Endothelial cell of umbilical vein (primary cell): ENCODE measurements around the gene ATP2A2. TPM values are rescaled to one million over a fixed set of nuclear protein-coding genes. Genes with fewer than 3 reads are reported as not detected.
"Not testable (repeated sequence)": the region's sequence is repeated elsewhere in the genome, so short reads cannot be mapped to it uniquely, and the experiment has no call there.

Source experiments
- BruUV-seq: library from RNA; stranded (reverse); fragments of 400-500 nt; replicated peaks from 2 replicates; lab custom pipeline; 2021; lab: Mats Ljungman, UMichigan
- CTCF ChIA-PET: fragments of 300-600, 350-600 bp; sonication (Branson Sonifier 250); formaldehyde crosslinking; loops from one replicate; lab custom pipeline; 2021; ENCODE audit warnings: antibody characterized with exemption, inconsistent platforms; lab: Charles Lee
- POLR2A ChIA-PET: fragments of 300-600, 350-600 bp; sonication (Branson Sonifier 250); formaldehyde crosslinking; loops from one replicate; lab custom pipeline; 2021; ENCODE audit warnings: antibody characterized with exemption, inconsistent platforms; lab: Charles Lee
- DNase-seq: peaks from one replicate; pipeline ENCODE4 v3.0.0-alpha.2; 2011; ENCODE audit warnings: low read depth, low spot score
- FAIRE-seq: peaks from 2 replicates; lab custom pipeline; 2011; peaks lifted over from hg19 to GRCh38; lab: Jason Lieb, UNC
- H2AFZ ChIP-seq: 2 replicates; pipeline ENCODE4 v1.6.0; 2012; ENCODE audit warnings: low read depth, low read length, control low read depth, inconsistent platforms
- H3K27ac ChIP-seq: 2 replicates; pipeline ENCODE4 v1.5.1; 2011; ENCODE audit warnings: low read depth, mild to moderate bottlenecking, control low read depth, low read length, moderate library complexity; ENCODE audit not compliant: insufficient read depth
- H3K27me3 ChIP-seq, 2 experiments: 2 replicates each; pipeline versions ENCODE4 v1.6.0 to v1.6.1; 2011; ENCODE audit warnings: low read length in 2 of 2, mixed read lengths in 1 of 2; ENCODE audit not compliant: control insufficient read depth in 2 of 2, insufficient read depth in 2 of 2
- H3K36me3 ChIP-seq, 2 experiments: 2 replicates in 1 of 2; 3 replicates in 1 of 2; pipeline ENCODE4 v1.5.1; 2011; ENCODE audit warnings: low read length in 2 of 2, mild to moderate bottlenecking in 1 of 2, moderate library complexity in 1 of 2; ENCODE audit not compliant: control insufficient read depth in 2 of 2, insufficient read depth in 2 of 2; ENCODE audit errors: extremely low read depth in 1 of 2
- H3K4me1 ChIP-seq: 3 replicates; pipeline ENCODE4 v1.5.1; 2011; ENCODE audit warnings: mild to moderate bottlenecking, low read length; ENCODE audit not compliant: control insufficient read depth, insufficient read depth; ENCODE audit errors: extremely low read depth
- H3K4me2 ChIP-seq: 2 replicates; pipeline ENCODE4 v1.6.1; 2011; ENCODE audit warnings: low read length, control low read depth, mixed read lengths; ENCODE audit not compliant: insufficient read depth
- H3K4me3 ChIP-seq, 3 experiments: fragments of 200-600 bp in 1 of 3; sonication (generic), shearing (Covaris generic) in 1 of 3; replicated peaks in 1 of 3; 2 replicates each; pipeline ENCODE4 v1.5.1; 2011 to 2016; ENCODE audit warnings: control low read depth in 3 of 3, low read length in 3 of 3, mild to moderate bottlenecking in 2 of 3, inconsistent platforms in 1 of 3, low read depth in 1 of 3, moderate library complexity in 1 of 3; ENCODE audit not compliant: insufficient read depth in 1 of 3
- H3K79me2 ChIP-seq: 2 replicates; pipeline ENCODE4 v1.6.0; 2012; ENCODE audit warnings: low read length, inconsistent platforms; ENCODE audit not compliant: control insufficient read depth, insufficient read depth
- H3K9ac ChIP-seq: replicated peaks from 2 replicates; pipeline ENCODE3; 2011; ENCODE audit warnings: low read length, control low read depth; ENCODE audit not compliant: insufficient read depth; ENCODE audit errors: extremely low read depth
- H3K9me1 ChIP-seq: replicated peaks from 3 replicates; pipeline ENCODE4 v1.6.0; 2011; ENCODE audit warnings: mild to moderate bottlenecking, low read length; ENCODE audit not compliant: control insufficient read depth, insufficient read depth; ENCODE audit errors: extremely low read depth
- H3K9me3 ChIP-seq: replicated peaks from 2 replicates; pipeline ENCODE4 v1.5.1; 2012; ENCODE audit warnings: low read length, inconsistent platforms; ENCODE audit not compliant: control insufficient read depth, insufficient read depth
- H4K20me1 ChIP-seq: replicated peaks from 2 replicates; pipeline ENCODE3; 2011; ENCODE audit warnings: mild to moderate bottlenecking, low read length; ENCODE audit not compliant: control insufficient read depth, insufficient read depth; ENCODE audit errors: extremely low read depth
- CTCF ChIP-seq, 2 donors: IDR thresholded peaks; 1 replicate in 1 of 2; 2 replicates in 1 of 2; pipeline ENCODE4 v1.5.1; 2011; ENCODE audit warnings: low read length in 2 of 2, mild to moderate bottlenecking in 2 of 2, moderate library complexity in 2 of 2, control low read depth in 1 of 2, inconsistent platforms in 1 of 2, low read depth in 1 of 2; ENCODE audit not compliant: insufficient read depth in 1 of 2; ENCODE audit errors: extremely low read depth in 1 of 2
- JUN ChIP-seq: IDR thresholded peaks from 2 replicates; pipeline ENCODE4 v1.6.1; 2011; ENCODE audit warnings: borderline replicate concordance, low read depth; ENCODE audit not compliant: insufficient read length, insufficient read depth
- MAX ChIP-seq: IDR thresholded peaks from 2 replicates; pipeline ENCODE4 v1.6.1; 2011; ENCODE audit not compliant: insufficient read depth, insufficient read length
- MYC ChIP-seq: IDR thresholded peaks from one replicate; pipeline ENCODE4 v1.6.1; 2011; ENCODE audit warnings: mild to moderate bottlenecking, low read depth, low read length
- POLR2A ChIP-seq: IDR thresholded peaks from 2 replicates; pipeline ENCODE4 v1.6.1; 2012; ENCODE audit warnings: low read depth, mild to moderate bottlenecking, control low read depth, low read length
- dilution Hi-C: fragments of 300-500 bp; cut with MboI; formaldehyde crosslinking; loops from one replicate; pipeline ENCODE4 v1.15.0; 2019; ENCODE audit warnings: low sequenced_read_pairs; ENCODE audit not compliant: extremely low pct_ligation_motif_present
- intact Hi-C: fragments of 100-400 bp; cut with micrococcal nuclease; formaldehyde crosslinking; loops from one replicate; pipeline ENCODE4 v1.10.0; 2022
- polyA plus RNA-seq, 4 experiments: library from polyadenylated mRNA; depleted of rRNA in 3 of 4; stranded (reverse) in 3 of 4; unstranded in 1 of 4; fragments of >200 nt; gene quantifications; 2 replicates each; pipeline versions ENCODE4 v1.2.1 to v1.2.3, GENCODE V29; 2011 to 2012; ENCODE audit warnings: missing spikeins in 1 of 4
- total RNA-seq: library from RNA; stranded (reverse); gene quantifications from 2 replicates; pipeline ENCODE4 v1.2.3, GENCODE V29; 2021

The ATP2A2 gene
- total and polyA plus RNA-seq, 2 donors (not counting 3 experiments of a cell fraction or from before 2014, with no cell fraction given), result 102 to 239 TPM

GRCh38 chr12:110373962-110374611, 93.0 kb downstream of the ATP2A2 start:
- dilution Hi-C loops, result no loop called here
- no TSS peak for BruUV-seq
- no peak for DNase-seq

GRCh38 chr12:110378131-110378790, 97.2 kb downstream of the ATP2A2 start:
- peaks cover 29 to 39% of the 10 kb centered on the region in 2 experiments for H3K36me3 ChIP-seq
- dilution Hi-C loops, DNase-seq, H3K9me3 ChIP-seq, H3K27ac ChIP-seq, H3K4me2 ChIP-seq, POLR2A ChIA-PET, intact Hi-C loops, H2AFZ ChIP-seq, H3K4me3 ChIP-seq, H3K4me1 ChIP-seq, H4K20me1 ChIP-seq, H3K9me1 ChIP-seq, BruUV-seq, H3K79me2 ChIP-seq, H3K9ac ChIP-seq, H3K27me3 ChIP-seq, FAIRE-seq: not testable (repeated sequence)
- CTCF ChIA-PET, result interaction anchor here (1.6 to 2.3 kb wide), 2 partner anchors 8 to 53 kb away, joined by 3 to 12 read pairs; no protein-coding TSS in a partner anchor

More at GRCh38 chr12:110373962-110374611, 93.0 kb downstream of the ATP2A2 start:
- FAIRE-seq, result no peak
- H3K27me3 ChIP-seq, result no peaks in the 10 kb centered on the region
- no peak overlapping the region for H3K4me2 ChIP-seq
- H3K36me3 ChIP-seq, result peaks cover 36 to 43% of the 10 kb centered on the region in 2 experiments
- H3K9ac ChIP-seq, result no peak overlapping the region
- TF ChIP-seq JUN, result no peak
- TF ChIP-seq POLR2A, result no peak
- no peak for TF ChIP-seq MAX
- no peak for TF ChIP-seq MYC
- TF ChIP-seq CTCF (IDR thresholded peaks at IDR 0.05; ENCODE audit: extremely low read depth in 1 of 2, insufficient read depth in 1 of 2, low read depth in 1 of 2, low read length in 2 of 2), result no peak
- H3K9me3 ChIP-seq, result no peaks in the 10 kb centered on the region
- ChIA-PET POLR2A (no interaction called here), CTCF (interaction anchor here (1.1 to 2.2 kb wide), 3 partner anchors 16 to 57 kb away, joined by 4 to 7 read pairs (median 6); no protein-coding TSS in a partner anchor)
- intact Hi-C loops, result no loop called here
- H4K20me1 ChIP-seq, result no peaks in the 10 kb centered on the region
- no peak overlapping the region for H2AFZ ChIP-seq
- H3K79me2 ChIP-seq, result no peaks in the 10 kb centered on the region
- H3K4me1 ChIP-seq, result no peaks in the 10 kb centered on the region
- H3K9me1 ChIP-seq, result no peaks in the 10 kb centered on the region
- no peak overlapping the region for H3K4me3 ChIP-seq
- H3K27ac ChIP-seq, result no peak overlapping the region
